Cardiac ventricle fibroblast (primary cell): Measurements from ENCODE around the gene HSPA14. TPM values are rescaled to one million over a fixed set of nuclear protein-coding genes. Genes with fewer than 3 reads are reported as not detected.

Experiments used
- total RNA-seq: library from RNA; depleted of rRNA; stranded (reverse); fragments of >200 nt; gene quantifications from 2 replicates; pipeline ENCODE4 v1.2.3, GENCODE V29; 2015

HSPA14 gene
- total RNA-seq = 7.5 and 9.5 TPM in 2 replicates

GRCh38 chr10:14837757-14838581, at the start of gene HSPA14, which contains the start of the genes CDNF and MSANTD7:
HSPA14 (plus strand) TSS chr10:14838306; CDS start chr10:14838403, 97 bp downstream.
CDNF (minus strand) TSS chr10:14838037; CDS start chr10:14837946, 91 bp downstream.
MSANTD7 (plus strand) TSS chr10:14838306; CDS start chr10:14842285, 3,979 bp downstream.

DNA sequence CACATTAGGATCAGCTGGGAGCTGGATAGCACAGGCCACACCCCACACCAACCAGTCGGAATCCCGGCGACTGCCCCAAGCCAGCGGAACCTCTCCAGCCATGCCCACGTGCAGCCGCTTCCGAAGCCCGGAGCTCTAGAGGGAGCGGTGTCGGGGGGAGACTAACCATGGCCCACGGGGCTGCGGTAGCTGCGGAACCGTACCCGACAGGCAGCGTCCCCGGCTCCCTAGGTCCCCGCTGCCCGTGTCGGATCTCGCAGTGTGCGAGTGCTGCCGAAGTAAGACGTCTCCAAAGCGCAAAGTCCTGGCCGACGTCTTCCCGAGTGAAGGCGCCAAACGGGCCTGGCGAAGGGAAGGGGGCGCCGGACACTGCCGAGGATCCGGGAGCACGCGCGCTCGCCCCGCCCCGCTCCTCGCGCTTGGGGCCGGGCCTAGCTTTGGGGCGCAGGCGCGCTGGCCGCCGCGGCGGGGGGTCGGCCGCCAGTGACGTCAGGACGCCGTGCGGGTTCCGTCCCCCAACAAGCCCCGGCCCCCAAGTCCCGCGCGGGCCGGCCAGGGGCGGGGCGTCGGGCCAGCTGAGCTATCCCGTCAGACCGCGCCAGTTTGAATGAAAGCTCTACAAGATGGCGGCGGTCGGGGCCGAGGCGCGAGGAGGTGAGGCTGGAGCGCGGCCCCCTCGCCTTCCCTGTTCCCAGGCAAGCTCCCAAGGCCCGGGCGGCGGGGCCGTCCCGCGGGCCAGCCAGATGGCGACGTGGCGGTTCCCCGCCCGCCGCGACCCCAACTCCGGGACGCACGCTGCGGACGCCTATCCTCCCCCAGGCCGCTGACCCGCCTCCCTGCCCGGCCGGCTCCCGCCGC, 40.4 kb downstream of the HSPA14 start, which contains the start of gene SUV39H2:
SUV39H2 (plus strand) TSS at position 601 of the 858 bp plus-strand sequence; CDS start at position 624, 23 bp downstream.

Other genes with a start within 250 kb of the HSPA14 start
- 4.2 and 8.2 TPM in 2 replicates for gene FAM107B, start 63.4 kb upstream of the HSPA14 start, total RNA-seq
- 2.6 and 2.7 TPM in 2 replicates for gene CDNF, start 269 bp upstream of the HSPA14 start, total RNA-seq
- gene MSANTD7, start within 50 bp of the HSPA14 start, total RNA-seq = 7.6 and 9.2 TPM in 2 replicates
- gene SUV39H2, start 40.6 kb downstream of the HSPA14 start, total RNA-seq = 4.6 and 9.8 TPM in 2 replicates
- 4.8 and 6.7 TPM in 2 replicates for gene DCLRE1C, start 115.8 kb downstream of the HSPA14 start, total RNA-seq
- gene MEIG1, start 121.1 kb downstream of the HSPA14 start, total RNA-seq = not detected in 2 replicates
- gene OLAH, start 205.6 kb downstream of the HSPA14 start, total RNA-seq = not detected in 2 replicates